Endothelial cell of umbilical vein (primary cell): ENCODE data around the gene C19orf44. TPM values are rescaled to one million over a fixed set of nuclear protein-coding genes. Genes with fewer than 3 reads are reported as not detected.

Experiments
- BruUV-seq: library from RNA; stranded (reverse); fragments of 400-500 nt; replicated peaks from 2 replicates; lab custom pipeline; 2021; lab: Mats Ljungman, UMichigan
- CTCF ChIA-PET: fragments of 300-600, 350-600 bp; sonication (Branson Sonifier 250); formaldehyde crosslinking; loops from one replicate; lab custom pipeline; 2021; ENCODE audit warnings: antibody characterized with exemption, inconsistent platforms; lab: Charles Lee
- POLR2A ChIA-PET: fragments of 300-600, 350-600 bp; sonication (Branson Sonifier 250); formaldehyde crosslinking; loops from one replicate; lab custom pipeline; 2021; ENCODE audit warnings: antibody characterized with exemption, inconsistent platforms; lab: Charles Lee
- DNase-seq: peaks from one replicate; pipeline ENCODE4 v3.0.0-alpha.2; 2011; ENCODE audit warnings: low read depth, low spot score
- FAIRE-seq: peaks from 2 replicates; lab custom pipeline; 2011; peaks lifted over from hg19 to GRCh38; lab: Jason Lieb, UNC
- H2AFZ ChIP-seq: 2 replicates; pipeline ENCODE4 v1.6.0; 2012; ENCODE audit warnings: low read depth, low read length, control low read depth, inconsistent platforms
- H3K27ac ChIP-seq: 2 replicates; pipeline ENCODE4 v1.5.1; 2011; ENCODE audit warnings: low read depth, mild to moderate bottlenecking, control low read depth, low read length, moderate library complexity; ENCODE audit not compliant: insufficient read depth
- H3K27me3 ChIP-seq, 2 experiments: 2 replicates each; pipeline versions ENCODE4 v1.6.0 to v1.6.1; 2011; ENCODE audit warnings: low read length in 2 of 2, mixed read lengths in 1 of 2; ENCODE audit not compliant: control insufficient read depth in 2 of 2, insufficient read depth in 2 of 2
- H3K36me3 ChIP-seq, 2 experiments: 2 replicates in 1 of 2; 3 replicates in 1 of 2; pipeline ENCODE4 v1.5.1; 2011; ENCODE audit warnings: low read length in 2 of 2, mild to moderate bottlenecking in 1 of 2, moderate library complexity in 1 of 2; ENCODE audit not compliant: control insufficient read depth in 2 of 2, insufficient read depth in 2 of 2; ENCODE audit errors: extremely low read depth in 1 of 2
- H3K4me1 ChIP-seq: 3 replicates; pipeline ENCODE4 v1.5.1; 2011; ENCODE audit warnings: mild to moderate bottlenecking, low read length; ENCODE audit not compliant: control insufficient read depth, insufficient read depth; ENCODE audit errors: extremely low read depth
- H3K4me2 ChIP-seq: 2 replicates; pipeline ENCODE4 v1.6.1; 2011; ENCODE audit warnings: low read length, control low read depth, mixed read lengths; ENCODE audit not compliant: insufficient read depth
- H3K4me3 ChIP-seq, 3 experiments: fragments of 200-600 bp in 1 of 3; sonication (generic), shearing (Covaris generic) in 1 of 3; replicated peaks in 1 of 3; 2 replicates each; pipeline ENCODE4 v1.5.1; 2011 to 2016; ENCODE audit warnings: control low read depth in 3 of 3, low read length in 3 of 3, mild to moderate bottlenecking in 2 of 3, inconsistent platforms in 1 of 3, low read depth in 1 of 3, moderate library complexity in 1 of 3; ENCODE audit not compliant: insufficient read depth in 1 of 3
- H3K79me2 ChIP-seq: 2 replicates; pipeline ENCODE4 v1.6.0; 2012; ENCODE audit warnings: low read length, inconsistent platforms; ENCODE audit not compliant: control insufficient read depth, insufficient read depth
- H3K9ac ChIP-seq: replicated peaks from 2 replicates; pipeline ENCODE3; 2011; ENCODE audit warnings: low read length, control low read depth; ENCODE audit not compliant: insufficient read depth; ENCODE audit errors: extremely low read depth
- H3K9me1 ChIP-seq: replicated peaks from 3 replicates; pipeline ENCODE4 v1.6.0; 2011; ENCODE audit warnings: mild to moderate bottlenecking, low read length; ENCODE audit not compliant: control insufficient read depth, insufficient read depth; ENCODE audit errors: extremely low read depth
- H3K9me3 ChIP-seq: replicated peaks from 2 replicates; pipeline ENCODE4 v1.5.1; 2012; ENCODE audit warnings: low read length, inconsistent platforms; ENCODE audit not compliant: control insufficient read depth, insufficient read depth
- H4K20me1 ChIP-seq: replicated peaks from 2 replicates; pipeline ENCODE3; 2011; ENCODE audit warnings: mild to moderate bottlenecking, low read length; ENCODE audit not compliant: control insufficient read depth, insufficient read depth; ENCODE audit errors: extremely low read depth
- CTCF ChIP-seq, 2 donors: IDR thresholded peaks; 1 replicate in 1 of 2; 2 replicates in 1 of 2; pipeline ENCODE4 v1.5.1; 2011; ENCODE audit warnings: low read length in 2 of 2, mild to moderate bottlenecking in 2 of 2, moderate library complexity in 2 of 2, control low read depth in 1 of 2, inconsistent platforms in 1 of 2, low read depth in 1 of 2; ENCODE audit not compliant: insufficient read depth in 1 of 2; ENCODE audit errors: extremely low read depth in 1 of 2
- EZH2 ChIP-seq: IDR thresholded peaks from 2 replicates; pipeline ENCODE4 v1.6.1; 2012; ENCODE audit warnings: borderline replicate concordance, low read depth, mild to moderate bottlenecking, moderate library complexity, low read length, inconsistent platforms; ENCODE audit not compliant: severe bottlenecking
- FOS ChIP-seq: IDR thresholded peaks from 2 replicates; pipeline ENCODE4 v1.6.1; 2011; ENCODE audit warnings: mild to moderate bottlenecking, low read length, moderate library complexity, borderline replicate concordance; ENCODE audit not compliant: insufficient read depth
- GATA2 ChIP-seq: IDR thresholded peaks from 2 replicates; pipeline ENCODE4 v1.7.0; 2011; ENCODE audit warnings: low read depth, mild to moderate bottlenecking, moderate library complexity, mixed read lengths, low read length; ENCODE audit not compliant: insufficient read length, insufficient read depth
- JUN ChIP-seq: IDR thresholded peaks from 2 replicates; pipeline ENCODE4 v1.6.1; 2011; ENCODE audit warnings: borderline replicate concordance, low read depth; ENCODE audit not compliant: insufficient read length, insufficient read depth
- MAX ChIP-seq: IDR thresholded peaks from 2 replicates; pipeline ENCODE4 v1.6.1; 2011; ENCODE audit not compliant: insufficient read depth, insufficient read length
- MYC ChIP-seq: IDR thresholded peaks from one replicate; pipeline ENCODE4 v1.6.1; 2011; ENCODE audit warnings: mild to moderate bottlenecking, low read depth, low read length
- POLR2A ChIP-seq: IDR thresholded peaks from 2 replicates; pipeline ENCODE4 v1.6.1; 2012; ENCODE audit warnings: low read depth, mild to moderate bottlenecking, control low read depth, low read length
- POLR2AphosphoS5 ChIP-seq: IDR thresholded peaks from 2 replicates; pipeline ENCODE4 v1.6.1; 2012; ENCODE audit warnings: low read depth, mild to moderate bottlenecking, control low read depth, low read length, moderate library complexity; ENCODE audit not compliant: insufficient read depth
- dilution Hi-C: fragments of 300-500 bp; cut with MboI; formaldehyde crosslinking; loops from one replicate; pipeline ENCODE4 v1.15.0; 2019; ENCODE audit warnings: low sequenced_read_pairs; ENCODE audit not compliant: extremely low pct_ligation_motif_present
- intact Hi-C: fragments of 100-400 bp; cut with micrococcal nuclease; formaldehyde crosslinking; loops from one replicate; pipeline ENCODE4 v1.10.0; 2022
- polyA plus RNA-seq, 4 experiments: library from polyadenylated mRNA; depleted of rRNA in 3 of 4; stranded (reverse) in 3 of 4; unstranded in 1 of 4; fragments of >200 nt; gene quantifications; 2 replicates each; pipeline versions ENCODE4 v1.2.1 to v1.2.3, GENCODE V29; 2011 to 2012; ENCODE audit warnings: missing spikeins in 1 of 4
- small RNA-seq: library from RNA; depleted of rRNA; stranded (forward); fragments of <200 nt; gene quantifications from one replicate; pipeline ENCODE3, GENCODE V24; 2012; ENCODE audit warnings: low replicate concordance, low read depth; ENCODE audit not compliant: insufficient read depth, insufficient read length
- total RNA-seq: library from RNA; stranded (reverse); gene quantifications from 2 replicates; pipeline ENCODE4 v1.2.3, GENCODE V29; 2021

The C19orf44 gene
- total and polyA plus RNA-seq, 2 donors (not counting 3 experiments of a cell fraction or from before 2014, with no cell fraction given) = 3.5 to 4.3 TPM

GRCh38 chr19:16569609-16570320 lies 73.6 kb downstream of the C19orf44 start:
- H3K27ac ChIP-seq = no peak overlapping the region
- H3K9me1 ChIP-seq = no peaks in the 10 kb centered on the region
- BruUV-seq = no TSS peak
- peaks cover 5 to 8% of the 10 kb centered on the region in 2 experiments for H3K36me3 ChIP-seq
- ChIA-PET CTCF (no interaction called here), POLR2A (no interaction called here)
- no peak for FAIRE-seq
- no peak overlapping the region for H2AFZ ChIP-seq
- H4K20me1 ChIP-seq = no peaks in the 10 kb centered on the region
- dilution Hi-C loops (no loop called here), intact Hi-C loops (no loop called here)
- no peak overlapping the region for H3K4me3 ChIP-seq
- H3K4me2 ChIP-seq = no peak overlapping the region
- H3K9ac ChIP-seq = no peak overlapping the region
- no peak for DNase-seq
- TF ChIP-seq POLR2AphosphoS5 = no peak
- TF ChIP-seq EZH2 = no peak
- no peak for TF ChIP-seq GATA2
- no peak for TF ChIP-seq MAX
- no peak for TF ChIP-seq JUN
- no peak for TF ChIP-seq FOS
- no peak for TF ChIP-seq MYC
- no peak for TF ChIP-seq POLR2A
- TF ChIP-seq CTCF (IDR thresholded peaks at IDR 0.05; ENCODE audit: extremely low read depth in 1 of 2, insufficient read depth in 1 of 2, low read depth in 1 of 2, low read length in 2 of 2) = no peak
- peaks cover 41% of the 10 kb centered on the region for H3K79me2 ChIP-seq
- H3K4me1 ChIP-seq = peaks cover 25% of the 10 kb centered on the region
- no peaks in the 10 kb centered on the region for H3K9me3 ChIP-seq
- no peaks in the 10 kb centered on the region for H3K27me3 ChIP-seq

Small RNA genes within 50 kb of the gene (small RNA-seq; reads per million reads assigned to genes)
- not detected for gene RN7SL146P

Other genes with a start within 250 kb of the C19orf44 start
- 23.4 and 37.7 TPM in 2 replicates for gene KLF2, start 171.6 kb upstream of the C19orf44 start, total RNA-seq
- 30.3 and 30.6 TPM in 2 replicates for gene KLF2, start 171.6 kb upstream of the C19orf44 start, polyA plus RNA-seq
- gene EPS15L1, start 24.4 kb upstream of the C19orf44 start, total RNA-seq = 31.2 and 38.8 TPM in 2 replicates
- gene EPS15L1, start 24.4 kb upstream of the C19orf44 start, polyA plus RNA-seq = 14.5 and 16.5 TPM in 2 replicates
- not detected in 2 replicates for gene CALR3, start 227 bp upstream of the C19orf44 start, total RNA-seq
- not detected in 2 replicates for gene CALR3, start 227 bp upstream of the C19orf44 start, polyA plus RNA-seq
- gene CHERP, start 46.0 kb downstream of the C19orf44 start, total RNA-seq = 53.9 and 54.5 TPM in 2 replicates
- 8.9 and 10.6 TPM in 2 replicates for gene CHERP, start 46.0 kb downstream of the C19orf44 start, polyA plus RNA-seq
- gene SLC35E1, start 76.0 kb downstream of the C19orf44 start, total RNA-seq = 30.4 and 37.5 TPM in 2 replicates
- 36.0 and 50.1 TPM in 2 replicates for gene SLC35E1, start 76.0 kb downstream of the C19orf44 start, polyA plus RNA-seq
- gene MED26, start 131.8 kb downstream of the C19orf44 start, total RNA-seq = 9.2 and 13.4 TPM in 2 replicates
- gene MED26, start 131.8 kb downstream of the C19orf44 start, polyA plus RNA-seq = 5.6 and 6.2 TPM in 2 replicates
- 45.7 and 51.1 TPM in 2 replicates for gene SMIM7, start 163.8 kb downstream of the C19orf44 start, total RNA-seq
- gene SMIM7, start 163.8 kb downstream of the C19orf44 start, polyA plus RNA-seq = 53.7 and 62.0 TPM in 2 replicates
- gene TMEM38A, start 164.7 kb downstream of the C19orf44 start, total RNA-seq = 1.6 and 2.2 TPM in 2 replicates
- gene TMEM38A, start 164.7 kb downstream of the C19orf44 start, polyA plus RNA-seq = 1.6 and 2.0 TPM in 2 replicates
- gene NWD1, start 223.5 kb downstream of the C19orf44 start, total RNA-seq = not detected in 2 replicates
- not detected in 2 replicates for gene NWD1, start 223.5 kb downstream of the C19orf44 start, polyA plus RNA-seq